NCI-H2029 (cell line): Measurements from ENCODE around the gene PAFAH1B1.

Source experiments
- DNase-seq: peaks from one replicate; lab custom pipeline; 2025; lab: John Stamatoyannopoulos, UW

Gene PAFAH1B1

DNA sequence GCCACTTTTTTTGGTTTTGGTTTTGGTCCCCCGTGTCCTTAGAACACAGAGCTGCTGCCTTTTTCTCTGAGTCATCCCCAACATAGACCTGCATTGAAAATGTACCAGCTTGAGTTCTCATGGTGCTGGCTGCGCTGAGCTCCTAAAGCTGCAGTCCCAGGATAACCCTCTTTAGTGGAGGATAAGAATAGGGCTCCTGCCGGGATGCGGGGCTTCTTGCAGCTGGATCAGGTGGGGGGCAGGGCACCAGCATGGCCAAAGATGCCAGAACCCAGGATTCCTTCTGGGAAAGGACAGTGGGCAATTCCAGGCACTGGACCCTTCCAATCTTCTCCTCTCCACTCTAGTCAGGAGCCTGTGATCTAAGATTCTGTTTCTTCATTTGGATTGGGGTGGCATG is 126.4 kb downstream of the PAFAH1B1 start:
- no peak for DNase-seq

DNA sequence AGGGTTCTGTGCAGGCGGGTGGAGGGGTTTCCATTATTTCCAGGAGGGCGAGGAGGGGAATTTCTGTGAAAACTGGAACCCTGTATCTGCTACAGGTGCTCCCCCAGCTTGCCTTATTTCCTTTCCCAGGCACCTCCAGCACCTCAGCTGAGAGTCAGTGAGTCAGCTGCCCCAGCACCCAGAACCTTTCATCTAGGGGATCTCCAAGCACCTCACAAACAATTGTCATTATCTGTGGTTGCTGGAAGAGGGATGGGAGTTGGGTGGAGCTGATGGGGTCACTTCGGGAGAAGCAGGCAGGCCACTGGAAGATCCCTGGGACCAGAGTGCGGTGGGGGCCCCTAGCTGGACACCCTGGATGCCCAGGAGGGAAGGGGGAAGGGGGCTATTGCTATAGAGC is 128.1 kb downstream of the PAFAH1B1 start:
- DNase-seq: no peak

DNA sequence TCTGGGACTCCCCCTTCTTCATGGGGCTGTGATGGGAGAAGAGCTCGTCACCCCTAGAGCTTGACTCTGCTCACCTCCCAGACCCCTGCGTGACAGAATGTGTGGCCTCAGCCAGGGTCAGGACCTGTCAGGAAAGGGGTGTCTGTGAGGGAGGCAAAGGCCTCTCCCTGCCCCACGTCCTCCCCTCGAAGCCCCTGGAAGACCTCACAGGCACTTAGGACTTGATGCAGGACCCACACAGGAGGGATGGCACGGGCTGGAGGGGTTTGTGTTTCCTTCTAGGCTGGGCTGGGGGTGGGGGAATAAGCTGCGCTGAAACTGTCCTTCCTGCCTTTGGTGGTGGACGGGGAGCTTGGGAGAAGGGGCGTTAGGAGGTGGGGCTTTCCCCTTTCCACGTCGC is 129.2 kb downstream of the PAFAH1B1 start:
- DNase-seq: no peak

DNA sequence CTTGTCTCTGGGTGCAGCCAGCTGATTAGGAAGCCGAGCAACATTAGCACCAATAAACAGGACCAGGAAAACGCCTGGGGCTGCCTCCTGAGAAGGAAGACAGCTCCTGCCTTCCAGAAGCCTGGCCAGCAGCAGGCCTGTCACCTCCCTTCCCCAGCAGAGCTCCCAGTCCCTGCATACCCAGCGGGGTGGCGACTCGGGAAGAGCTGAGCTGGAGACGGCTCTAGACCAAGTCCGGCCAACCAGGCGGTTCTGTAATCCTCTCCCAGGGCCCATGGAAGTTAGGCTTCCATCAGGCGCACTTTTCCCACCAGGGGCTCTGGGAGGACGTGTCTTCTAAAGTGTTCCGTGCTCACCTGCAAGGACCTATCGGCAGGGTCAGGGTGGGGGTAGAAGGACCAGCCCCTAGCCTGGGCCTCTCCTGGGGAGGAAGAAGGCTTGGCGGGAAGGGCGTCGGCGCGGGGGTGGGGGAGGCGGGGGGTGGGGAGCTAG is 130.1 kb downstream of the PAFAH1B1 start:
- DNase-seq: no peak

DNA sequence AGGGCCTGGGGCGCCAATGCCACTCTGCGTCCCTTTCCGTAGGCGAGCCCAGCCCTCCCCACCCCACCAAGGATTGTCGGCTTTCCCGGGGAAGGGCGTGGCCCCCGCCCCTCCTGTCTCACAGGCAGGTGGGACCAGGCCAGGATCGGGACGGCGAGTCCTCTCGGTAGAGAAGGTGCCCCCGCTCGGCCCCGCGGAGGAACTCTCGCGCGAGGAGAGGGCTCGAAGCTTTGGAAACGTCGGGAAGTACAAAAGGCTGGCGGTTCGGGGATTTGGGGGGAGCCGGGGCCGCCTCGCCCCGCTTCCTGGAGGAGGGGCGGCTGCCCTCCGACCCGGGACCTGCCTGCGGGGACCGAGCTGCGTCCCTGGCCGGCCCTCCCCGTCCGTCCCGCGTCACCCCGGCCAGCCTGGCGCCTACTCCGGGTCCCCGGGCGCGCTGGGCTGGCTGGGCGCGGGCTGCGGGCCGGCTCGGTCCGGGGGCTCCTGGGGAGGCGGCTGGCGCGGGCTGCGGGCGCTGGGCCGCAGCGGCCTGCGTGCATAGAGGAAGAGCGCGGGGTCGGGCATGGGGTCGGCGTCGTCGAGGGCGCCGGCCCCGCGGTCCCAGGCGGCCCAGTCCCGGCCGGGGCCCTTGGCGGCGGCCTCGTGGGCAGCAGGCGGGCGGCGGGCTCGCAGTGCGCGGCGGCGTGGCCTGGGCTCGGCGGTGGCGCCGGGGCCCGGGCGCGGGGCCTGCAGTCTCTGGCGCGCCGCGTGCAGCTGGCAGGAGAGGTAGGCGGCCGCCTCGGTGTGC is 130.7 kb downstream of the PAFAH1B1 start:
- peak; percentile 13 for DNase-seq

DNA sequence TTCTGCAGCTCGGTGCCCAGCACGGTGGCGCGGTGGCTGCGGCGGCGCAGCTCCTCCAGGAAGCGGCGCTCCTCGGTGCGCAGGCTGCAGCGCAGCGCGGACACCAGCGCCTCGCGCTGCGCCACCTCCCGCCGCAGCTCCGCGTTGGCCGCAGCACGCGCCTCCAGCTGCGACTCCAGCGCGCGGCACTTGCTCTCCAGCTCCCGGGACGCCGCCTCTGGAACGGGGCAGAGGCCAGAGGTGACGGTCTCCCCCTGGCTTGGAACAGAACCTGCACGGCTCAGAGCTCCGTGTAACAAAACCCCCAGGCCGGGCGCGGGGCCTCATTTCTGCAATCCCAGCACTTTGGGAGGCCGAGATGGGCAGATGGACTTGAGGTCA is 131.3 kb downstream of the PAFAH1B1 start:
- DNase-seq: no peak

DNA sequence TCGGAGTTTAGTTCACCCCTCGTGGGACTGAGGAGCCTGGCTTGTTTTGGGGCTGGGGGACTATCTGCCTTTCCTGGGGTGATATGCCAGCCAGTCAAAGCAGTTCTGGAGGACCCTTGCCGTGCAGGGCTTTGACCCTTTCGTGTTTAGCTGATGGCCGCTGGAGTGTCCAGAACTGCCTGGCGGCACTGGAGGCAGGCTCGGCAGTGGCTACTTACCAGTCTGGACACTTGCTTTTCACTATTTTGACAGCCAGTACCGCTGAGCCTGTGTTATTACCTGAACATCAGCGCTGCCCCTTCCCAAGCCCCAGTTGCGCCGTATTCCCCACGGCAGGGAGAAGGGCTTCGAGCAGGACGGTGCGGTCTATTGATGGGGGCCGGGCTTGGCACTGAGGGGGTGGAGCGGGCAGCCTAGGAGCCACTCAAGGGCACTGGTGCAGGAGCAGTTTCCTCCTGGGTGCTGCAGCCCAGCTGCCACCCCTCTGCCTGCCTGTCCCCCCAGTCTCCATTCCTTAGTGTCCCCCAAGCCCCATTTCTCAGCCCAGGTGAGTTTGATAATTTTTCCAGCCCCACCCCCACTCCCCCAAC is 137.4 kb downstream of the PAFAH1B1 start:
- no peak for DNase-seq

DNA sequence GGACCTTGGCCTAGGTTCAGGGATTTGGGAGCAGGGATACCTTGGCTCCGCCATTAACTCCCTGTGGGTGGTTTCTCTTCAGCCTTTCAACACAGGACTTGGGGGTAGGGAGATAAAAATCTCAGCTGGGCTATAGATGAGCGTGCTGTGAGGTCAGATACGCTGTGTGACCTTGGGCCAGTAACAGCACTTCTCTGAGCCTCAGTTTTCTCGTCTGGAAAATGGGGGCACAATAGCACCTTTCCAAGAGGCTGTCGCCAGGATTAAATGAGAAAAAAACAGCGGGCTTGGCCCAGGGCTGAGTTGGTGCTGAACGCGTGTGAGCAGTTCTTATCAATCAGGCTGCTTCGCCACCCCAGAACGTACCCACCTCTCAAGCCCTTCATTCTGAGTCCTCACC is 138.4 kb downstream of the PAFAH1B1 start:
- DNase-seq: no peak

DNA sequence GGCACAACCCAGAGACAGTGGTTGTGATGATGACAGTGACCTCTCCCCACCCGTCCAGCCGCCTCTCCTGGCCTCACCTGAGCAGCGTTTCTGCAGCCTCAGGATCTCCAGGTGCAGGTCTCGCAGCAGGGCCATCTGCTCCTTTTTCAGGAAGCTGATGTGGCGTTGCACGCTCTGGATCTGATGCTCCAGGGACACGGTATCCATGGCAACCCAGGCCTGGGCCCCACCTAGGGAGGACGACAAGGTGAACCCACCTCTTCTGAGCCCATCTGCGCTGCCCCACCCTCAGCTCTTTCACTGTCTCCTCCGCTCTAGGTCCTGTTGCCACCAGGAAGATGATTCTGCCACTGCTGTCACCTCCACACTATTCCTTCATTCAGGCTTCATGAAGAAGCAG is 141.5 kb downstream of the PAFAH1B1 start:
- DNase-seq: no peak
